Osteocyte (in vitro differentiated cells): ENCODE measurements around the gene MPHOSPH6. TPM values are rescaled to one million over a fixed set of nuclear protein-coding genes. Genes with fewer than 3 reads are reported as not detected.
"Not testable (repeated sequence)": the region's sequence is repeated elsewhere in the genome, so short reads cannot be mapped to it uniquely, and the experiment has no call there.

Experiments
- DNase-seq: peaks from one replicate; pipeline ENCODE4 v3.0.0; 2021; ENCODE audit warnings: mixed read lengths; ENCODE audit not compliant: unreplicated experiment; ENCODE audit errors: extremely low spot score
- H3K27ac Mint-ChIP-seq: one replicate; pipeline ENCODE4 v1.8.0; 2021; ENCODE audit warnings: mild to moderate bottlenecking, mixed read lengths; ENCODE audit not compliant: unreplicated experiment
- H3K27me3 Mint-ChIP-seq: one replicate; pipeline ENCODE4 v1.8.0; 2021; ENCODE audit warnings: mixed read lengths; ENCODE audit not compliant: unreplicated experiment
- H3K36me3 Mint-ChIP-seq: one replicate; pipeline ENCODE4 v1.8.0; 2021; ENCODE audit warnings: mixed read lengths; ENCODE audit not compliant: unreplicated experiment
- H3K4me1 Mint-ChIP-seq: one replicate; pipeline ENCODE4 v1.8.0; 2021; ENCODE audit warnings: mixed read lengths; ENCODE audit not compliant: unreplicated experiment
- H3K4me3 Mint-ChIP-seq: one replicate; pipeline ENCODE4 v1.8.0; 2021; ENCODE audit warnings: mild to moderate bottlenecking, moderate library complexity, mixed read lengths; ENCODE audit not compliant: unreplicated experiment
- H3K9me3 Mint-ChIP-seq: one replicate; pipeline ENCODE4 v1.8.0; 2021; ENCODE audit warnings: mixed read lengths; ENCODE audit not compliant: unreplicated experiment
- total RNA-seq: library from RNA; stranded (reverse); gene quantifications from 2 replicates; pipeline ENCODE4 v1.2.1, GENCODE V29; 2021
- TF ChIP-seq, protein P1 (sequence below): fragments of 200-600 bp; sonication (generic); IDR thresholded peaks from 2 replicates; pipeline ENCODE4 v1.5.0; 2021; ENCODE audit warnings: antibody characterized with exemption, mild to moderate bottlenecking, moderate library complexity

The MPHOSPH6 gene
- total RNA-seq, 1 donor from 2014 or later: 13.6 TPM

DNA sequence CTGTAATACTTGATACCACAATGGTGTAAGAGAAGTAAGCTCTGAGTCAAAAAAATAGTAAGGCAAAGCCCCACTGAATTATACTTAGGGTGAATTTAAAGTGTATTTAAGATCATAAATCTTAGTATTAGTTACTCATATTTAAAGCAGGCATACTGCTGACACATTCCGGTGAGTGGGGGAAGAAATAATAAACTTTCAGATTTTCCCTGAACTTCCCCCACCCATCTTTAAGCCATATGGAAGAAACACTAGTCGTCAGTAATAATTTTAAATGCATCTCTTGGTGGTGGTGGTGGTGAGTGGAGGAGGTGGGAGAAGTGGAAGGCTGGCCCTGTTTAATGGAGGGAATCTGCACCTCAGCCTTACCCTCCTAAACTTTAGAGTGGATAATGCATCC lies 20.5 kb downstream of the MPHOSPH6 start:
- H3K4me3 Mint-ChIP-seq: no peak overlapping the region
- H3K9me3 Mint-ChIP-seq: peaks cover 5% of the 10 kb centered on the region
- TF ChIP-seq, protein P1, sequence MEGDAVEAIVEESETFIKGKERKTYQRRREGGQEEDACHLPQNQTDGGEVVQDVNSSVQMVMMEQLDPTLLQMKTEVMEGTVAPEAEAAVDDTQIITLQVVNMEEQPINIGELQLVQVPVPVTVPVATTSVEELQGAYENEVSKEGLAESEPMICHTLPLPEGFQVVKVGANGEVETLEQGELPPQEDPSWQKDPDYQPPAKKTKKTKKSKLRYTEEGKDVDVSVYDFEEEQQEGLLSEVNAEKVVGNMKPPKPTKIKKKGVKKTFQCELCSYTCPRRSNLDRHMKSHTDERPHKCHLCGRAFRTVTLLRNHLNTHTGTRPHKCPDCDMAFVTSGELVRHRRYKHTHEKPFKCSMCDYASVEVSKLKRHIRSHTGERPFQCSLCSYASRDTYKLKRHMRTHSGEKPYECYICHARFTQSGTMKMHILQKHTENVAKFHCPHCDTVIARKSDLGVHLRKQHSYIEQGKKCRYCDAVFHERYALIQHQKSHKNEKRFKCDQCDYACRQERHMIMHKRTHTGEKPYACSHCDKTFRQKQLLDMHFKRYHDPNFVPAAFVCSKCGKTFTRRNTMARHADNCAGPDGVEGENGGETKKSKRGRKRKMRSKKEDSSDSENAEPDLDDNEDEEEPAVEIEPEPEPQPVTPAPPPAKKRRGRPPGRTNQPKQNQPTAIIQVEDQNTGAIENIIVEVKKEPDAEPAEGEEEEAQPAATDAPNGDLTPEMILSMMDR: no peak
- no peaks in the 10 kb centered on the region for H3K4me1 Mint-ChIP-seq
- no peak overlapping the region for H3K27ac Mint-ChIP-seq
- no peak for DNase-seq
- peaks cover 24% of the 10 kb centered on the region for H3K36me3 Mint-ChIP-seq
- no peaks in the 10 kb centered on the region for H3K27me3 Mint-ChIP-seq

DNA sequence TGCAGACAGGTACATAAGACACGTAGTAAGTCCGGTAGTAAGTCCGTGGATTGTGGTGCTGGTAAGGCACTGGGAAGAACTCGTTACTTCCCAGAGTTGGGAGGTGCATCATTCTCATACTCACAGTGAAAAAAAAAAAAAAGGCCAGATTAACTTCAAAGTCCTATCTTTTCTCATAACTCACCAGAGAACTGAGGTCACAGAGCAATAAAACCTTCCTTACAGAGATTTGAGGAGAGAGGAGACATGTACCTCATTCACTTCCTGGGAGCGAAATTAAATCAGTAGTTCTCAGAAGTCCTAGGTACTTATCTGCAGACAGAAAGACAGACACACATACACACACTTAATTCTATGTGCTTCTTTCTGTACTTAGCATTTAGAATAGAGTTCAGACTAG lies 22.5 kb downstream of the MPHOSPH6 start:
- TF ChIP-seq, protein P1: no peak
- Mint-ChIP-seq H3K9me3 (no peaks in the 10 kb centered on the region), H3K36me3 (peaks cover 15% of the 10 kb centered on the region), H3K4me3 (no peak overlapping the region), H3K27ac (no peak overlapping the region), H3K4me1 (no peaks in the 10 kb centered on the region), H3K27me3 (no peaks in the 10 kb centered on the region)
- no peak for DNase-seq

DNA sequence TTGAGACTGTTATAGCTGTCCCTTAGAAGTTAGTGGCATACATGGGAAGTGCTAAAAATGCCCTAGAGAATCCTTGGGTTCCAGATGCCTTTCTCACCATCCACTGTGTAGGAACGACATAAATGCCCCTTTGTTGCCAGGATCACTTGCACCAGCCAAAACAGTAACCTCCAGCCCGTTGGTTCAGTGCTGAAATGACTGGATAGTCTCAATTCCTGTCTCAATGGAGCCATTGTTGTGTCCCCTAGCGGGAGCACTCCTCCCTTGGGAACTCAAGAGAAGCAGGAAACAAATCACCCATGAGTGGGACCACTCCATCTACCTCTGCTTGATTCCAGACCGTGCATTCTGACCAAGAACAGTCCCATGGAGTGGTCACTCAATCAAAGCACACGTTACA lies 23.1 kb downstream of the MPHOSPH6 start:
- TF ChIP-seq, protein P1: no peak
- no peak overlapping the region for H3K27ac Mint-ChIP-seq
- H3K4me1 Mint-ChIP-seq: no peaks in the 10 kb centered on the region
- no peaks in the 10 kb centered on the region for H3K27me3 Mint-ChIP-seq
- H3K9me3 Mint-ChIP-seq: no peaks in the 10 kb centered on the region
- DNase-seq: no peak
- no peak overlapping the region for H3K4me3 Mint-ChIP-seq
- H3K36me3 Mint-ChIP-seq: peaks cover 15% of the 10 kb centered on the region

DNA sequence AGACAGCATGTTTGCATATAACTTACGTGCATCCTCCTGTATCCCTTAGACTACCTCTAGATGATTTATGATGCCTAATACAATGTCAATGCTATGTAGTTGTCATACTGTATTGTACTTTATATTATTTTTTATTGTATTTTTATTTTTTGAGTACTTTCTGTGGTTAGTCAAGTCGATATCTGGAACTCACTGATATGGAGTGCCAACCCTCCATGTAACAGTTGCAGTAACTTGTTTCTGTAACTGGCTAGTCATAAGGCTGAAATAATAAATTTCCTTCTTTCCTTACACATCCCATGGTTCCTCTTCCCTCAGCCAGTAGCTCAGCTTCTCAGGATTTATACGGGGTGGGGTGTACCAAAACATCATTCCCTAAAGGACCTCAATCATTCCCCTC lies 23.5 kb downstream of the MPHOSPH6 start:
- no peaks in the 10 kb centered on the region for H3K27me3 Mint-ChIP-seq
- H3K36me3 Mint-ChIP-seq: peaks cover 15% of the 10 kb centered on the region
- no peak for DNase-seq
- H3K27ac Mint-ChIP-seq: no peak overlapping the region
- TF ChIP-seq, protein P1: no peak
- H3K4me1 Mint-ChIP-seq: no peaks in the 10 kb centered on the region
- no peaks in the 10 kb centered on the region for H3K9me3 Mint-ChIP-seq
- H3K4me3 Mint-ChIP-seq: no peak overlapping the region

DNA sequence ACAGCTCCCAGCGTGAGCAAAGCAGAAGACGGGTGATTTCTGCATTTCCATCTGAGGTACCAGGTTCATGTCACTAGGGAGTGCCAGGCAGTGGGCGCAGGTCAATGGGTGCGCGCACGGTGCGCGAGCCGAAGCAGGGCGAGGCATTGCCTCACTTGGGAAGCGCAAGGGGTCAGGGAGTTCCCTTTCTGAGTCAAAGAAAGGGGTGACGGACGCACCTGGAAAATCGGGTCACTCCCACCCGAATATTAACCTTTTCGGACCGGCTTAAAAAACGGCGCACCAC lies 30.8 kb downstream of the MPHOSPH6 start:
- not testable (repeated sequence) for DNase-seq, H3K4me3 Mint-ChIP-seq, H3K27me3 Mint-ChIP-seq, H3K27ac Mint-ChIP-seq, H3K36me3 Mint-ChIP-seq, H3K9me3 Mint-ChIP-seq
- peaks cover 18% of the 10 kb centered on the region for H3K4me1 Mint-ChIP-seq
